Astrocyte (in vitro differentiated cells and primary cell): ENCODE results near the gene ENTPD5. TPM values are rescaled to one million over a fixed set of nuclear protein-coding genes. Genes with fewer than 3 reads are reported as not detected.
"Not testable (repeated sequence)": the region's sequence is repeated elsewhere in the genome, so short reads cannot be mapped to it uniquely, and the experiment has no call there.

Source experiments
- DNase-seq: peaks from one replicate; pipeline ENCODE4 v3.0.0-alpha.2; 2010; ENCODE audit warnings: low read depth
- FAIRE-seq: peaks from 2 replicates; lab custom pipeline; 2011; peaks lifted over from hg19 to GRCh38; lab: Jason Lieb, UNC
- H2AFZ ChIP-seq: 2 replicates; pipeline ENCODE4 v1.6.0; 2012; ENCODE audit warnings: low read depth, low read length, inconsistent platforms
- H3K27ac ChIP-seq: 2 replicates; pipeline ENCODE4 v1.5.1; 2011; ENCODE audit warnings: low read depth, low read length, inconsistent platforms
- H3K27me3 ChIP-seq: 2 replicates; pipeline ENCODE4 v1.6.0; 2011; ENCODE audit warnings: low read length, inconsistent platforms; ENCODE audit not compliant: insufficient read depth
- H3K36me3 ChIP-seq: 2 replicates; pipeline ENCODE4 v1.5.1; 2011; ENCODE audit warnings: low read length, inconsistent platforms; ENCODE audit not compliant: insufficient read depth
- H3K4me1 ChIP-seq: 2 replicates; pipeline ENCODE4 v1.5.1; 2011; ENCODE audit warnings: low read length, inconsistent platforms; ENCODE audit not compliant: insufficient read depth
- H3K4me2 ChIP-seq: 2 replicates; pipeline ENCODE4 v1.6.0; 2012; ENCODE audit warnings: low read length, inconsistent platforms
- H3K4me3 ChIP-seq: 2 replicates; pipeline ENCODE4 v1.5.1; 2011; ENCODE audit warnings: low read depth, mild to moderate bottlenecking, low read length, inconsistent platforms; ENCODE audit not compliant: insufficient read depth
- H3K79me2 ChIP-seq: 2 replicates; pipeline ENCODE4 v1.6.0; 2012; ENCODE audit warnings: mild to moderate bottlenecking, low read length, inconsistent platforms; ENCODE audit not compliant: insufficient read depth
- H3K9ac ChIP-seq: 2 replicates; pipeline ENCODE4 v1.6.0; 2012; ENCODE audit warnings: mild to moderate bottlenecking, low read length, inconsistent platforms
- H3K9me3 ChIP-seq: 2 replicates; pipeline ENCODE4 v1.5.1; 2012; ENCODE audit warnings: low read depth, mild to moderate bottlenecking, low read length, inconsistent platforms; ENCODE audit not compliant: insufficient read depth
- H4K20me1 ChIP-seq: 2 replicates; pipeline ENCODE4 v1.6.0; 2012; ENCODE audit warnings: low read length, inconsistent platforms; ENCODE audit not compliant: insufficient read depth
- H3K27ac Mint-ChIP-seq: one replicate; pipeline ENCODE4 v1.8.0; 2021; ENCODE audit warnings: mild to moderate bottlenecking, mixed read lengths; ENCODE audit not compliant: unreplicated experiment
- H3K27me3 Mint-ChIP-seq: one replicate; pipeline ENCODE4 v1.8.0; 2021; ENCODE audit warnings: low read depth, mixed read lengths; ENCODE audit not compliant: unreplicated experiment
- H3K36me3 Mint-ChIP-seq: one replicate; pipeline ENCODE4 v1.8.0; 2021; ENCODE audit warnings: low read depth, mixed read lengths; ENCODE audit not compliant: unreplicated experiment
- H3K4me1 Mint-ChIP-seq: one replicate; pipeline ENCODE4 v1.8.0; 2021; ENCODE audit warnings: low read depth, mixed read lengths; ENCODE audit not compliant: unreplicated experiment
- H3K4me3 Mint-ChIP-seq: one replicate; pipeline ENCODE4 v1.8.0; 2021; ENCODE audit warnings: mild to moderate bottlenecking, moderate library complexity, mixed read lengths; ENCODE audit not compliant: unreplicated experiment
- H3K9me3 Mint-ChIP-seq: one replicate; pipeline ENCODE4 v1.8.0; 2021; ENCODE audit warnings: mild to moderate bottlenecking, mixed read lengths; ENCODE audit not compliant: unreplicated experiment
- EZH2 ChIP-seq: IDR thresholded peaks from 2 replicates; pipeline ENCODE4 v1.6.1; 2012; ENCODE audit warnings: mild to moderate bottlenecking, low read length, inconsistent platforms; ENCODE audit not compliant: insufficient read depth
- total RNA-seq: library from RNA; stranded (reverse); gene quantifications from 2 replicates; pipeline ENCODE4 v1.2.1, GENCODE V29; 2021
- TF ChIP-seq, protein P1 (sequence below): IDR thresholded peaks from 2 replicates; pipeline ENCODE4 v1.5.1; 2011; ENCODE audit warnings: low read depth, mild to moderate bottlenecking, inconsistent platforms, low read length, moderate library complexity; ENCODE audit not compliant: insufficient read depth

The ENTPD5 gene
- total RNA-seq, 1 donor from 2014 or later: 9.5 TPM

DNA sequence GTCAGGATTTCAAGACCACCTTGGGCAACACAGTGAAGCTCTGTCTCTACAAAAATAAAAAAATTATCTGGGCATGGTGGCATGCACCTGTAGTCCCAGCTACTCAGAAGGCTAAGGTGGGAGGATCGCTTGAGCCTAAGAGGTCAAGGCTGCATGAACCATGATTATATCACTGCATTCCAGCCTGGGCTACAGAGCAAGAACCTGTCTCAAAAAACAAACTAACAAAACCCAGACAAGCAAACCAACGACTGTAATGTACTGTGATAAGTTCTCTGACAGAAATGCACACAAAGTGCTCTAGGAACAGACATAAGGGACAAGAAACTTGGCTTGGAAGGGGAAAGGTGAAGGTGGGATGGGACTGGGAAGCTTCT lies 22.4 kb downstream of the ENTPD5 start:
- Mint-ChIP-seq H3K9me3 (no peaks in the 10 kb centered on the region), H3K4me3 (no peak overlapping the region), H3K36me3 (peaks cover 2% of the 10 kb centered on the region), H3K27me3 (peaks cover 5% of the 10 kb centered on the region), H3K27ac (no peak overlapping the region), H3K4me1 (peaks cover 4% of the 10 kb centered on the region)
- Histone ChIP-seq H3K4me3 (no peak overlapping the region), H4K20me1 (no peaks in the 10 kb centered on the region), H3K79me2 (no peaks in the 10 kb centered on the region), H3K9ac (no peak overlapping the region), H3K36me3 (no peaks in the 10 kb centered on the region), H3K9me3 (no peaks in the 10 kb centered on the region), H3K4me2 (no peak overlapping the region), H2AFZ (no peak overlapping the region), H3K27ac (no peak overlapping the region), H3K4me1 (no peaks in the 10 kb centered on the region), H3K27me3 (no peaks in the 10 kb centered on the region)
- FAIRE-seq (no peak), DNase-seq (no peak)
- TF ChIP-seq, protein P1, sequence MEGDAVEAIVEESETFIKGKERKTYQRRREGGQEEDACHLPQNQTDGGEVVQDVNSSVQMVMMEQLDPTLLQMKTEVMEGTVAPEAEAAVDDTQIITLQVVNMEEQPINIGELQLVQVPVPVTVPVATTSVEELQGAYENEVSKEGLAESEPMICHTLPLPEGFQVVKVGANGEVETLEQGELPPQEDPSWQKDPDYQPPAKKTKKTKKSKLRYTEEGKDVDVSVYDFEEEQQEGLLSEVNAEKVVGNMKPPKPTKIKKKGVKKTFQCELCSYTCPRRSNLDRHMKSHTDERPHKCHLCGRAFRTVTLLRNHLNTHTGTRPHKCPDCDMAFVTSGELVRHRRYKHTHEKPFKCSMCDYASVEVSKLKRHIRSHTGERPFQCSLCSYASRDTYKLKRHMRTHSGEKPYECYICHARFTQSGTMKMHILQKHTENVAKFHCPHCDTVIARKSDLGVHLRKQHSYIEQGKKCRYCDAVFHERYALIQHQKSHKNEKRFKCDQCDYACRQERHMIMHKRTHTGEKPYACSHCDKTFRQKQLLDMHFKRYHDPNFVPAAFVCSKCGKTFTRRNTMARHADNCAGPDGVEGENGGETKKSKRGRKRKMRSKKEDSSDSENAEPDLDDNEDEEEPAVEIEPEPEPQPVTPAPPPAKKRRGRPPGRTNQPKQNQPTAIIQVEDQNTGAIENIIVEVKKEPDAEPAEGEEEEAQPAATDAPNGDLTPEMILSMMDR: no peak
- TF ChIP-seq EZH2: no peak

DNA sequence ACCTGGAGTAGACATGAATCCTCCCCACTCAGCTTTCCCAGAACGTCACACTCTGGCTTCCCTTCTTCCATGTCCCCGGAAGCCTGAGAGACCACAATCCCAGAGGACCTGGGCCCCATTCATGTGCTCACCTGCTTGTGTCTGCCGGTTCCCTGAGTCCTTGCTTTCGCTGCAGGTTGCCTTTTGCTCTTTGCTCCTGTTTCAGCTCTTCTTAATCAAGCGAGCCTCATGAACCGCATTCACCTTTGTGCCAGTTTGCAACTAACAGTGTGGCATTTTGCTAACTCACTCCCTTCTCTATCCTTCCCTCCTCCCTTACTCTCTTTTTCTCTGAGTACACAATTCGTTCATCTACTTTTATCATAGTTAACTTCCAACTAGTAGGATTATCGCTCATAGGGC lies 23.1 kb downstream of the ENTPD5 start:
- H3K4me2 ChIP-seq: no peak overlapping the region
- no peaks in the 10 kb centered on the region for H3K9me3 Mint-ChIP-seq
- H3K4me3 Mint-ChIP-seq: no peak overlapping the region
- peaks cover 5% of the 10 kb centered on the region for H3K27me3 Mint-ChIP-seq
- no peaks in the 10 kb centered on the region for H3K79me2 ChIP-seq
- H3K27ac Mint-ChIP-seq: no peak overlapping the region
- no peak for DNase-seq
- no peak for FAIRE-seq
- H3K27ac ChIP-seq: no peak overlapping the region
- no peaks in the 10 kb centered on the region for H3K27me3 ChIP-seq
- no peak overlapping the region for H2AFZ ChIP-seq
- TF ChIP-seq EZH2: no peak
- TF ChIP-seq, protein P1: no peak
- no peak overlapping the region for H3K4me3 ChIP-seq
- H4K20me1 ChIP-seq: no peaks in the 10 kb centered on the region
- H3K9ac ChIP-seq: no peak overlapping the region
- no peaks in the 10 kb centered on the region for H3K36me3 ChIP-seq
- no peaks in the 10 kb centered on the region for H3K9me3 ChIP-seq
- peaks cover 2% of the 10 kb centered on the region for H3K36me3 Mint-ChIP-seq
- H3K4me1 ChIP-seq: no peaks in the 10 kb centered on the region
- peaks cover 4% of the 10 kb centered on the region for H3K4me1 Mint-ChIP-seq

DNA sequence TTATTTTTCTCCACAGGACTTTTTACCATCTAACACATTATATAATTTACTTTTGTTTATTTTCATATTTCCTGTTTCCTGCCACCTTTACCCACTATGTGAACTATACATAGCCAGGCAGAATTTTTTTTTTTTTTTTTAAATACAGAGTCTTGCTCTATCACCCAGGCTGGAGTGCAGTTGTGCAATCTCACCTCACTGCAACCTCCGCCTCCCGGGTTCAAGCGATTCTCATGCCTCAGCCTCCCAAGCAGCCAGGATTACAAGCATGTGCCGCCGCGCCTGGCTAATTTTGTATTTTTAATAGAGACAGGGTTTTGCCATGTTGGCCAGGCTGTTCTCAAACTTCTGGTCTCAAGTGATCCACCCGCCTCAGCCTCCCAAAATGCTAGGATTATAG lies 24.2 kb downstream of the ENTPD5 start:
- FAIRE-seq, DNase-seq, H3K4me3 ChIP-seq, H4K20me1 ChIP-seq, H3K9ac ChIP-seq, H3K4me1 Mint-ChIP-seq, H3K4me1 ChIP-seq, H3K79me2 ChIP-seq, H3K9me3 Mint-ChIP-seq, H3K36me3 ChIP-seq, H3K4me3 Mint-ChIP-seq, H2AFZ ChIP-seq, H3K9me3 ChIP-seq, H3K27me3 Mint-ChIP-seq, H3K27ac Mint-ChIP-seq, H3K36me3 Mint-ChIP-seq, H3K27ac ChIP-seq, H3K4me2 ChIP-seq, H3K27me3 ChIP-seq: not testable (repeated sequence)
